GM19351 (cell line): ENCODE measurements around the gene WDR11.
A peak's percentile ranks its signal among the peaks of the same experiment; 100 is the strongest.

Experiments
- ATAC-seq: cut with Tn5 transposase; IDR thresholded peaks from one replicate; pipeline ENCODE4 v1.9.1; 2021; ENCODE audit warnings: mild to moderate bottlenecking, moderate library complexity; ENCODE audit not compliant: unreplicated experiment

WDR11 gene

GRCh38 chr10:120850911-120851865 is at the start of gene WDR11:
Gene WDR11, plus strand, starts transcription at chr10:120851362. Its CDS starts 59 bp downstream, at chr10:120851421.
- ATAC-seq: peak; percentile 93

- ATAC-seq: no peak
These were observed 48.2 kb upstream of the WDR11 start for GRCh38 chr10:120802935-120803334.

- no peak for ATAC-seq
These were observed 47.2 kb upstream of the WDR11 start for GRCh38 chr10:120803972-120804371.

- ATAC-seq: no peak
These were observed 45.9 kb upstream of the WDR11 start for GRCh38 chr10:120805014-120805812.

- no peak for ATAC-seq
These were observed 45.1 kb upstream of the WDR11 start for GRCh38 chr10:120806081-120806480.

GRCh38 chr10:120810298-120810697 is 40.9 kb upstream of the WDR11 start:
- no peak for ATAC-seq

- no peak for ATAC-seq
These were observed 38.1 kb upstream of the WDR11 start for GRCh38 chr10:120813085-120813484.

- ATAC-seq: no peak
These were observed 32.9 kb upstream of the WDR11 start for GRCh38 chr10:120818301-120818700.

GRCh38 chr10:120819366-120819765 is 31.8 kb upstream of the WDR11 start:
- ATAC-seq: no peak

- no peak for ATAC-seq
These were observed 27.9 kb upstream of the WDR11 start for GRCh38 chr10:120823266-120823665.

GRCh38 chr10:120824881-120825309 is 26.3 kb upstream of the WDR11 start:
- no peak for ATAC-seq

- ATAC-seq: no peak
These were observed 25.0 kb upstream of the WDR11 start for GRCh38 chr10:120825878-120826769.

GRCh38 chr10:120827251-120827875 is 23.8 kb upstream of the WDR11 start:
- peak; percentile 90 for ATAC-seq

- no peak for ATAC-seq
These were observed 22.3 kb upstream of the WDR11 start for GRCh38 chr10:120828763-120829319.

GRCh38 chr10:120832106-120832505 is 19.1 kb upstream of the WDR11 start:
- no peak for ATAC-seq

- ATAC-seq: no peak
These were observed 17.8 kb upstream of the WDR11 start for GRCh38 chr10:120833222-120833928.

- ATAC-seq: no peak
These were observed 15.6 kb upstream of the WDR11 start for GRCh38 chr10:120835603-120836002.

- ATAC-seq: no peak
These were observed 12.2 kb upstream of the WDR11 start for GRCh38 chr10:120838941-120839340.

GRCh38 chr10:120841522-120842189 is 9.5 kb upstream of the WDR11 start:
- no peak for ATAC-seq
